ENCODE results near the gene SLCO1B3.
A peak's percentile ranks its signal among the peaks of the same experiment; 100 is the strongest.

The SLCO1B3 gene

GRCh38 chr12:20946732-20947131 lies 136.2 kb downstream of the SLCO1B3 start:
- peak; percentile 46 for TF ChIP-seq CTCF (IDR thresholded peaks at IDR 0.05; ENCODE audit: low read depth, low read length)
- DNase-seq (ENCODE audit: low read depth, low spot score): peak; percentile 29
- in situ Hi-C loops (cut with HindIII; ENCODE audit: low sequenced_read_pairs): no loop called here
- H3K4me3 ChIP-seq (ENCODE audit: low read depth, low read length): no peak overlapping the region

- in situ Hi-C loops (cut with HindIII; ENCODE audit: low sequenced_read_pairs): no loop called here
- peak; percentile 43 for TF ChIP-seq CTCF (IDR thresholded peaks at IDR 0.05; ENCODE audit: low read depth, low read length)
- DNase-seq (ENCODE audit: low read depth, low spot score): peak; percentile 44
- H3K4me3 ChIP-seq (ENCODE audit: low read depth, low read length): no peak overlapping the region
These were observed 139.7 kb downstream of the SLCO1B3 start for GRCh38 chr12:20950248-20950647.

- no peak overlapping the region for H3K4me3 ChIP-seq (ENCODE audit: low read depth, low read length)
- no peak for DNase-seq (ENCODE audit: low read depth, low spot score)
- TF ChIP-seq CTCF (IDR thresholded peaks at IDR 0.05; ENCODE audit: low read depth, low read length): no peak
- in situ Hi-C loops (cut with HindIII; ENCODE audit: low sequenced_read_pairs): no loop called here
These were observed 152.8 kb downstream of the SLCO1B3 start for GRCh38 chr12:20963303-20963702.

- no peak for TF ChIP-seq CTCF (IDR thresholded peaks at IDR 0.05; ENCODE audit: low read depth, low read length)
- DNase-seq (ENCODE audit: low read depth, low spot score): no peak
- in situ Hi-C loops (cut with HindIII; ENCODE audit: low sequenced_read_pairs): no loop called here
- no peak overlapping the region for H3K4me3 ChIP-seq (ENCODE audit: low read depth, low read length)
These were observed 153.3 kb downstream of the SLCO1B3 start for GRCh38 chr12:20963762-20964161.

Data from astrocyte of the spinal cord (primary cell).